ENCODE measurements around the gene UGGT2. TPM values are rescaled to one million over a fixed set of nuclear protein-coding genes. Genes with fewer than 3 reads are reported as not detected.
A peak's percentile ranks its signal among the peaks of the same experiment; 100 is the strongest.

UGGT2 gene
- total and polyA plus RNA-seq, 2 of the 13 experiments (the other 11 are each of a cell fraction or from before 2014, with no cell fraction given), result 13.2 to 27.1 TPM

DNA sequence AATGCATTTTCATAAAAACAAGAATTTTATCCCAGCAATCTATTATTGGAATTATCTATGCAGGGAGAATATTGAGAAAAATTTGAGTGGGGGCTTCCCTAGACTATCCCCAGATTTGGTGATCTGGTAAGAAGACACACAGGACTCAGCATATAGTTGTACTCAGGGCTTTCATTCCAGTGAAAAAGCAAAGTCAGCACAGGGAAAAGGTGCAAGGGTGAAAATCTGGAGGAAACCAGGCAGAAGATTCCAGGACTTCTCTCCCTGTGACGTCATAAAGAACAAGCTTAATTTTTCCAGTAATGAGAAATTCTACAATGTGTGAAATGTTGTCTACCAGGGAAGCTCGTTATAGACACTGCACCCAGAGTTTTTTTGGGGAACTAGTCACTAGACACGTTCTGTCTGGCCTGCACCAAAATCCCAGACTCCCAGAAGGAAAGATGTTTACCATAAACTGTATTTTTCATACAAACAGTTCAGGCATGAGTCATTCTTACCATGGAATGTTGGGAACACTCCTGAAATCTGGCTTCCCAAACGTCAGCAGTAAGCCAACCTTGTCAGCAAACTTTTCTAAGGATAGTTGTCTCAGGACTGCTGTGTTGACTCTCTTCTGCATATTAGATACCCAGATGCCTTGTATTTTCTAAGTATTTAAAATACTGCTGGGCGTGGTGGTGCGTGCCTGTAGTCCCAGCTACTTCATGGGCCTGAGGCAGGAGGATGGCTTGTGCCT, 268.9 kb downstream of the UGGT2 start:
- intact Hi-C loops (cut with micrococcal nuclease; ENCODE audit: unreplicated experiment) (loop anchor here (10.0 kb wide), 1 partner anchor 110 kb away; the partner anchor contains the start of gene DNAJC3), in situ Hi-C loops (cut with HindIII; ENCODE audit: extremely low pct_ligation_motif_present, low pct_unique_long_range_greater_than_20kb) (no loop called here)
- Histone ChIP-seq H3K9ac (ENCODE audit: insufficient read depth, low read depth, low read length) (no peak overlapping the region), H3K4me2 (ENCODE audit: low read depth, low read length) (no peak overlapping the region), H3K27ac (ENCODE audit: extremely low read length, insufficient read depth, low read length) (no peak overlapping the region), H3K4me3 (replicated peaks in 1 of 3; ENCODE audit: insufficient read depth in 1 of 3, low read depth in 2 of 3, low read length in 3 of 3) (no peak overlapping the region), H3K79me2 (ENCODE audit: insufficient read depth, low read length) (no peaks in the 10 kb centered on the region), H3K27me3 (ENCODE audit: control insufficient read depth in 1 of 2, insufficient read depth in 2 of 2, low read length in 2 of 2) (no peaks in the 10 kb centered on the region), H3K36me3 (replicated peaks in 1 of 2; ENCODE audit: control insufficient read depth in 1 of 2, insufficient read depth in 2 of 2, low read length in 2 of 2) (peaks cover 5 to 18% of the 10 kb centered on the region in 2 experiments; a peak in 3 of 5 replicates), H2AFZ (ENCODE audit: low read length) (no peak overlapping the region), H4K20me1 (ENCODE audit: insufficient read depth, low read length) (no peaks in the 10 kb centered on the region), H3K4me1 (ENCODE audit: insufficient read depth, low read length) (no peaks in the 10 kb centered on the region), H3K9me3 (ENCODE audit: low read length) (no peaks in the 10 kb centered on the region)
- TF ChIP-seq MAFF (IDR thresholded peaks at IDR 0.05; ENCODE audit: low read depth, low read length), result 0 out of 2 replicates have a peak, but pooled peaks have one; percentile 12
- peak in 1 of 2 experiments; percentile 43; a peak in 1 of 4 replicates for TF ChIP-seq MAFK (conservative IDR thresholded peaks at IDR 0.05 in 1 of 2, IDR thresholded peaks at IDR 0.05 in 1 of 2; ENCODE audit: low read length in 2 of 2)
- 0 out of 2 replicates have a peak, but pooled peaks have one; percentile 18 for TF ChIP-seq FOSL2 (CRISPR knock-in tag; IDR thresholded peaks at IDR 0.05)
- TF ChIP-seq ZNF431 (CRISPR knock-in tag; IDR thresholded peaks at IDR 0.05; ENCODE audit: borderline replicate concordance, low read depth), result no peak
- no TSS peak for BruUV-seq (replicated peaks)
- ATAC-seq (no peak; the same call in 2 of the 3 replicates), DNase-seq (ENCODE audit: low spot score) (peak; percentile 9), FAIRE-seq (no peak)
- ChIA-PET POLR2A (no interaction called here), CTCF (ENCODE audit: low intra/inter-chr PET ratio, low total read pairs) (no interaction called here)
- 93% methylated on average over 6 of the region's 6 CpGs for WGBS (ENCODE audit: low lambda C conversion rate)

- FAIRE-seq (no peak), ATAC-seq (no peak), DNase-seq (ENCODE audit: low spot score) (no peak)
- Histone ChIP-seq H3K4me3 (replicated peaks in 1 of 3; ENCODE audit: insufficient read depth in 1 of 3, low read depth in 2 of 3, low read length in 3 of 3) (no peak overlapping the region), H3K4me1 (ENCODE audit: insufficient read depth, low read length) (no peaks in the 10 kb centered on the region), H3K9ac (ENCODE audit: insufficient read depth, low read depth, low read length) (no peak overlapping the region), H3K27ac (ENCODE audit: extremely low read length, insufficient read depth, low read length) (no peak overlapping the region), H3K4me2 (ENCODE audit: low read depth, low read length) (no peak overlapping the region), H3K9me3 (ENCODE audit: low read length) (no peaks in the 10 kb centered on the region), H3K36me3 (replicated peaks in 1 of 2; ENCODE audit: control insufficient read depth in 1 of 2, insufficient read depth in 2 of 2, low read length in 2 of 2) (peaks cover 5 to 17% of the 10 kb centered on the region in 2 experiments; a peak in 3 of 5 replicates), H4K20me1 (ENCODE audit: insufficient read depth, low read length) (no peaks in the 10 kb centered on the region), H3K79me2 (ENCODE audit: insufficient read depth, low read length) (no peaks in the 10 kb centered on the region), H3K27me3 (ENCODE audit: control insufficient read depth in 1 of 2, insufficient read depth in 2 of 2, low read length in 2 of 2) (no peaks in the 10 kb centered on the region), H2AFZ (ENCODE audit: low read length) (no peak overlapping the region)
- no peak for TF ChIP-seq RFX5 (IDR thresholded peaks at IDR 0.05; ENCODE audit: low read depth, low read length)
- no peak for TF ChIP-seq BRD4 (CRISPR knock-in tag; IDR thresholded peaks at IDR 0.05)
- TF ChIP-seq PRDM10 (CRISPR knock-in tag; IDR thresholded peaks at IDR 0.05; ENCODE audit: low read depth), result no peak
- TF ChIP-seq STAT6 (CRISPR knock-in tag; IDR thresholded peaks at IDR 0.05; ENCODE audit: borderline replicate concordance), result no peak
- in situ Hi-C loops (cut with HindIII; ENCODE audit: extremely low pct_ligation_motif_present, low pct_unique_long_range_greater_than_20kb) (no loop called here), intact Hi-C loops (cut with micrococcal nuclease; ENCODE audit: unreplicated experiment) (loop anchor here (10.0 kb wide), 1 partner anchor 109 kb away; the partner anchor contains the start of gene DNAJC3)
- ChIA-PET CTCF (ENCODE audit: low intra/inter-chr PET ratio, low total read pairs) (no interaction called here), POLR2A (no interaction called here)
- 90% methylated on average over 3 of the region's 5 CpGs for WGBS (ENCODE audit: low lambda C conversion rate)
- BruUV-seq (replicated peaks), result no TSS peak
These were observed 269.5 kb downstream of the UGGT2 start for GRCh38 chr13:95783747-95784146.
